Measurements from ENCODE around the gene EFHC2. TPM values are rescaled to one million over a fixed set of nuclear protein-coding genes. Genes with fewer than 3 reads are reported as not detected.
A peak's percentile ranks its signal among the peaks of the same experiment; 100 is the strongest.

EFHC2 gene
- total RNA-seq, 1 experiment from 2014 or later: 0.28 TPM

DNA sequence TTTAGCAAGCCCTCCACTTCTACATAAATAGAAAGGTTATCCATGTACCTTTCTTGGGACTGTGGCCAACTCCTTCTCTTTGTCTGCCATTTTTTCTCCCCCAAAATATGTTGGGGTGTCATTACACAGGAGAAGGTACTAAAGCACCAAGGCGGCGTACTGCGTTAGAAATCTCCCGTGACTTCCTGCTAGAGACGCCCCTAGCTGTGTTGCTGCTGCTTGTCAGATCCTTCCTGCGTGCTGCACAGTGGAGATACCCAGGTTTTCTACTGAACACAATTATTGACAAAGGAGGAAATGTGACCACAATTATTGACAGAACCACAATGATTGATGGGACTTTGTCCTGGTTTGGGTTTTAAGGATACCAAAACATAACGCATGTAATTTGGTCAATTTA lies 97.7 kb downstream of the EFHC2 start:
- no peaks in the 10 kb centered on the region for H3K9me3 ChIP-seq (ENCODE audit: control insufficient read depth, insufficient read depth, low read depth, low read length)
- no peaks in the 10 kb centered on the region for H3K4me1 ChIP-seq (ENCODE audit: control insufficient read depth, insufficient read depth, low read length)
- H3K27ac ChIP-seq (ENCODE audit: low read length): no peak overlapping the region
- in situ Hi-C loops (cut with HindIII; ENCODE audit: low pct_unique_long_range_greater_than_20kb, low sequenced_read_pairs) (no loop called here), intact Hi-C loops (cut with micrococcal nuclease; ENCODE audit: unreplicated experiment) (loop anchor here (2.0 kb wide), 1 partner anchor 287 kb away; no protein-coding TSS in a partner anchor)
- ChIA-PET POLR2A (no interaction called here), CTCF (no interaction called here)
- H3K27me3 ChIP-seq (ENCODE audit: control insufficient read depth, insufficient read depth, low read length): no peaks in the 10 kb centered on the region
- DNase-seq (ENCODE audit: low read depth, low spot score): no peak
- no TSS peak for BruUV-seq (replicated peaks)
- no peak overlapping the region for H3K4me3 ChIP-seq (ENCODE audit: low read depth in 2 of 2, low read length in 2 of 2)
- no peaks in the 10 kb centered on the region for H3K36me3 ChIP-seq (ENCODE audit: control insufficient read depth, insufficient read depth, low read length)
- TF ChIP-seq SIN3A (IDR thresholded peaks at IDR 0.05; ENCODE audit: borderline replicate concordance, insufficient read depth, low read depth, low read length) (no peak), TCF7L2 (IDR thresholded peaks at IDR 0.05; ENCODE audit: low read depth, low read length) (no peak), POLR2AphosphoS5 (IDR thresholded peaks at IDR 0.05; ENCODE audit: low read depth, low read length) (no peak)
- TF ChIP-seq, protein P1, sequence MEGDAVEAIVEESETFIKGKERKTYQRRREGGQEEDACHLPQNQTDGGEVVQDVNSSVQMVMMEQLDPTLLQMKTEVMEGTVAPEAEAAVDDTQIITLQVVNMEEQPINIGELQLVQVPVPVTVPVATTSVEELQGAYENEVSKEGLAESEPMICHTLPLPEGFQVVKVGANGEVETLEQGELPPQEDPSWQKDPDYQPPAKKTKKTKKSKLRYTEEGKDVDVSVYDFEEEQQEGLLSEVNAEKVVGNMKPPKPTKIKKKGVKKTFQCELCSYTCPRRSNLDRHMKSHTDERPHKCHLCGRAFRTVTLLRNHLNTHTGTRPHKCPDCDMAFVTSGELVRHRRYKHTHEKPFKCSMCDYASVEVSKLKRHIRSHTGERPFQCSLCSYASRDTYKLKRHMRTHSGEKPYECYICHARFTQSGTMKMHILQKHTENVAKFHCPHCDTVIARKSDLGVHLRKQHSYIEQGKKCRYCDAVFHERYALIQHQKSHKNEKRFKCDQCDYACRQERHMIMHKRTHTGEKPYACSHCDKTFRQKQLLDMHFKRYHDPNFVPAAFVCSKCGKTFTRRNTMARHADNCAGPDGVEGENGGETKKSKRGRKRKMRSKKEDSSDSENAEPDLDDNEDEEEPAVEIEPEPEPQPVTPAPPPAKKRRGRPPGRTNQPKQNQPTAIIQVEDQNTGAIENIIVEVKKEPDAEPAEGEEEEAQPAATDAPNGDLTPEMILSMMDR (IDR thresholded peaks at IDR 0.05): no peak
- TF ChIP-seq, protein P2, sequence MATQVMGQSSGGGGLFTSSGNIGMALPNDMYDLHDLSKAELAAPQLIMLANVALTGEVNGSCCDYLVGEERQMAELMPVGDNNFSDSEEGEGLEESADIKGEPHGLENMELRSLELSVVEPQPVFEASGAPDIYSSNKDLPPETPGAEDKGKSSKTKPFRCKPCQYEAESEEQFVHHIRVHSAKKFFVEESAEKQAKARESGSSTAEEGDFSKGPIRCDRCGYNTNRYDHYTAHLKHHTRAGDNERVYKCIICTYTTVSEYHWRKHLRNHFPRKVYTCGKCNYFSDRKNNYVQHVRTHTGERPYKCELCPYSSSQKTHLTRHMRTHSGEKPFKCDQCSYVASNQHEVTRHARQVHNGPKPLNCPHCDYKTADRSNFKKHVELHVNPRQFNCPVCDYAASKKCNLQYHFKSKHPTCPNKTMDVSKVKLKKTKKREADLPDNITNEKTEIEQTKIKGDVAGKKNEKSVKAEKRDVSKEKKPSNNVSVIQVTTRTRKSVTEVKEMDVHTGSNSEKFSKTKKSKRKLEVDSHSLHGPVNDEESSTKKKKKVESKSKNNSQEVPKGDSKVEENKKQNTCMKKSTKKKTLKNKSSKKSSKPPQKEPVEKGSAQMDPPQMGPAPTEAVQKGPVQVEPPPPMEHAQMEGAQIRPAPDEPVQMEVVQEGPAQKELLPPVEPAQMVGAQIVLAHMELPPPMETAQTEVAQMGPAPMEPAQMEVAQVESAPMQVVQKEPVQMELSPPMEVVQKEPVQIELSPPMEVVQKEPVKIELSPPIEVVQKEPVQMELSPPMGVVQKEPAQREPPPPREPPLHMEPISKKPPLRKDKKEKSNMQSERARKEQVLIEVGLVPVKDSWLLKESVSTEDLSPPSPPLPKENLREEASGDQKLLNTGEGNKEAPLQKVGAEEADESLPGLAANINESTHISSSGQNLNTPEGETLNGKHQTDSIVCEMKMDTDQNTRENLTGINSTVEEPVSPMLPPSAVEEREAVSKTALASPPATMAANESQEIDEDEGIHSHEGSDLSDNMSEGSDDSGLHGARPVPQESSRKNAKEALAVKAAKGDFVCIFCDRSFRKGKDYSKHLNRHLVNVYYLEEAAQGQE (IDR thresholded peaks at IDR 0.05; ENCODE audit: insufficient read depth in 1 of 2, low read depth in 2 of 2, low read length in 1 of 2): no peak
- no peak for ATAC-seq

DNA sequence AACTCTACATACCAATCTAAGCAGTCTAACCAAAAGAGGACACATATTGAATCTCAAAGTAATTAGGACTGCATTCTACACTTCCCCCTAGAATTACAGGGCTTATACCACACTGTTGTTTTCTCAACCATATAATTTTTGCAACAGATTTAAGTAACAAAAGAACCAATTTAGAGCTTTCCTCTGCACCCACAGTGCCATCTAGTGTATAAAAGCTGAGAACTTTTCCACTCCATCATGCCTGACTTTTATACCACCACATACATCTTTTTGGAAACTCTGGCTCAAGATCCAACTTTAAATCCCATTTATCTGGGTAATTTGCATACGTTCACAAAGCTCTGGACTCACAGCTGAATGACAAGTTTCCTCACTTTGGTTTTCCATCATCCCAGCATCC lies 99.5 kb downstream of the EFHC2 start:
- no TSS peak for BruUV-seq (replicated peaks)
- DNase-seq (ENCODE audit: low read depth, low spot score) (peak; percentile 20), ATAC-seq (no peak)
- TF ChIP-seq, protein P2 (IDR thresholded peaks at IDR 0.05; ENCODE audit: insufficient read depth in 1 of 2, low read depth in 2 of 2, low read length in 1 of 2): no peak
- TF ChIP-seq SIN3A (IDR thresholded peaks at IDR 0.05; ENCODE audit: borderline replicate concordance, insufficient read depth, low read depth, low read length): no peak
- TF ChIP-seq, protein P1 (IDR thresholded peaks at IDR 0.05): peak; percentile 58; the same call in 1 of the 2 replicates
- Histone ChIP-seq H3K4me1 (ENCODE audit: control insufficient read depth, insufficient read depth, low read length) (no peaks in the 10 kb centered on the region), H3K27ac (ENCODE audit: low read length) (no peak overlapping the region), H3K27me3 (ENCODE audit: control insufficient read depth, insufficient read depth, low read length) (no peaks in the 10 kb centered on the region), H3K4me3 (ENCODE audit: low read depth in 2 of 2, low read length in 2 of 2) (no peak overlapping the region), H3K36me3 (ENCODE audit: control insufficient read depth, insufficient read depth, low read length) (no peaks in the 10 kb centered on the region), H3K9me3 (ENCODE audit: control insufficient read depth, insufficient read depth, low read depth, low read length) (no peaks in the 10 kb centered on the region)
- ChIA-PET CTCF (interaction anchor here (0.9 to 1.2 kb wide), 2 partner anchors 286 to 292 kb away, joined by 4 to 8 read pairs; no protein-coding TSS in a partner anchor), POLR2A (no interaction called here)
- intact Hi-C loops (cut with micrococcal nuclease; ENCODE audit: unreplicated experiment): loop anchor here (2.0 kb wide), 1 partner anchor 285 kb away; no protein-coding TSS in a partner anchor
- in situ Hi-C loops (cut with HindIII; ENCODE audit: low pct_unique_long_range_greater_than_20kb, low sequenced_read_pairs): no loop called here
